SK-N-SH treated with all-trans-retinoic acid at 6 μM for 48 hours (cell line): ENCODE data around the gene DNAAF8.

ENCODE experiments used
- ATAC-seq: fragments of 200-7000 bp; cut with Tn5 transposase; 3 replicates; pipeline ENCODE4 v1.9.1; 2020; ENCODE audit warnings: mild to moderate bottlenecking, moderate library complexity
- ARNTL ChIP-seq: fragments of 450-650 bp; formaldehyde crosslinking; IDR thresholded peaks from 2 replicates; pipeline ENCODE4 v1.5.0; 2020; ENCODE audit warnings: low read depth, mild to moderate bottlenecking, moderate library complexity, borderline replicate concordance
- BACH2 ChIP-seq: fragments of 250-450 bp; sonication (Bioruptor Pico); IDR thresholded peaks from 2 replicates; pipeline ENCODE4 v1.9.0; 2021; ENCODE audit warnings: mild to moderate bottlenecking, borderline replicate concordance
- CREB5 ChIP-seq: fragments of 250-450 bp; sonication (Bioruptor Pico); IDR thresholded peaks from 2 replicates; pipeline ENCODE4 v1.5.1; 2020; ENCODE audit warnings: low read depth, mild to moderate bottlenecking, moderate library complexity
- CSDC2 ChIP-seq: fragments of 250-450 bp; sonication (Bioruptor Pico); IDR thresholded peaks from 2 replicates; pipeline ENCODE4 v1.5.0; 2020; ENCODE audit warnings: mild to moderate bottlenecking, moderate library complexity
- CSRNP3 ChIP-seq: fragments of 250-450 bp; sonication (Bioruptor Pico); IDR thresholded peaks from 2 replicates; pipeline ENCODE4 v1.5.1; 2021; ENCODE audit warnings: mild to moderate bottlenecking, moderate library complexity
- ESRRG ChIP-seq: fragments of 250-450 bp; sonication (Bioruptor Pico); IDR thresholded peaks from 2 replicates; pipeline ENCODE4 v1.6.1; 2021; ENCODE audit warnings: mild to moderate bottlenecking
- GLIS3 ChIP-seq: fragments of 250-450 bp; sonication (Bioruptor Pico); IDR thresholded peaks from 2 replicates; pipeline ENCODE4 v1.5.0; 2020; ENCODE audit warnings: mild to moderate bottlenecking, moderate library complexity
- ISL1 ChIP-seq: fragments of 250-450 bp; sonication (Bioruptor Pico); IDR thresholded peaks from 2 replicates; pipeline ENCODE4 v2.1.2; 2022; ENCODE audit warnings: mild to moderate bottlenecking, moderate library complexity
- PATZ1 ChIP-seq: fragments of 250-450 bp; sonication (Bioruptor Pico); IDR thresholded peaks from 2 replicates; pipeline ENCODE4 v1.8.0; 2020; ENCODE audit warnings: mild to moderate bottlenecking, moderate library complexity, borderline replicate concordance
- POU6F1 ChIP-seq: fragments of 250-450 bp; sonication (Bioruptor Pico); IDR thresholded peaks from 2 replicates; pipeline ENCODE4 v1.8.0; 2021; ENCODE audit warnings: low read depth, mild to moderate bottlenecking, moderate library complexity, borderline replicate concordance
- PPARA ChIP-seq: fragments of 250-450 bp; sonication (Bioruptor Pico); IDR thresholded peaks from 2 replicates; pipeline ENCODE4 v1.5.0; 2020; ENCODE audit warnings: mild to moderate bottlenecking, borderline replicate concordance
- RARB ChIP-seq: fragments of 250-450 bp; sonication (Bioruptor Pico); IDR thresholded peaks from 2 replicates; pipeline ENCODE4 v1.8.0; 2021; ENCODE audit warnings: mild to moderate bottlenecking, moderate library complexity
- SNAI2 ChIP-seq: fragments of 250-450 bp; sonication (Bioruptor Pico); IDR thresholded peaks from 2 replicates; pipeline ENCODE4 v1.5.0; 2020; ENCODE audit warnings: mild to moderate bottlenecking, moderate library complexity
- TCF4 ChIP-seq: fragments of 250-450 bp; sonication (Bioruptor Pico); IDR thresholded peaks from 2 replicates; pipeline ENCODE4 v1.8.0; 2021; ENCODE audit warnings: mild to moderate bottlenecking, moderate library complexity, borderline replicate concordance
- TOX ChIP-seq: fragments of 250-450 bp; sonication (Bioruptor Pico); IDR thresholded peaks from 2 replicates; pipeline ENCODE4 v1.8.0; 2021; ENCODE audit warnings: mild to moderate bottlenecking, moderate library complexity, borderline replicate concordance
- ZC3H10 ChIP-seq: fragments of 250-450 bp; sonication (Bioruptor Pico); IDR thresholded peaks from 2 replicates; pipeline ENCODE4 v1.5.1; 2021; ENCODE audit warnings: mild to moderate bottlenecking, moderate library complexity
- ZFP3 ChIP-seq: fragments of 250-450 bp; sonication (Bioruptor Pico); IDR thresholded peaks from 2 replicates; pipeline ENCODE4 v1.5.0; 2020; ENCODE audit warnings: mild to moderate bottlenecking, moderate library complexity
- ZFP30 ChIP-seq: fragments of 450-650 bp; formaldehyde crosslinking; IDR thresholded peaks from 2 replicates; pipeline ENCODE4 v1.5.0; 2022; ENCODE audit warnings: mild to moderate bottlenecking, moderate library complexity
- ZNF565 ChIP-seq: fragments of 450-650 bp; formaldehyde crosslinking; conservative IDR thresholded peaks from 2 replicates; pipeline ENCODE4 v1.5.0; 2020; ENCODE audit warnings: low read depth, mild to moderate bottlenecking, moderate library complexity
- ZNF70 ChIP-seq: fragments of 450-650 bp; formaldehyde crosslinking; IDR thresholded peaks from 2 replicates; pipeline ENCODE4 v1.5.0; 2020; ENCODE audit warnings: mild to moderate bottlenecking, moderate library complexity
- ZNF8 ChIP-seq: fragments of 450-650 bp; formaldehyde crosslinking; IDR thresholded peaks from 2 replicates; pipeline ENCODE4 v1.5.0; 2020; ENCODE audit warnings: mild to moderate bottlenecking, moderate library complexity

The DNAAF8 gene

GRCh38 chr16:4746215-4746614, 11.9 kb downstream of the DNAAF8 start:
- ATAC-seq: peak; percentile 9; the same call in 1 of the 3 replicates
- TF ChIP-seq TCF4 (CRISPR knock-in tag) (no peak), ZC3H10 (CRISPR knock-in tag) (no peak), ZNF70 (CRISPR knock-in tag) (no peak), ISL1 (CRISPR knock-in tag) (no peak), PPARA (no peak), ZNF8 (CRISPR knock-in tag) (no peak), CREB5 (CRISPR knock-in tag) (no peak)
- TF ChIP-seq, all 23 proteins: peak for 0

- ATAC-seq: no peak; the same call in 1 of the 3 replicates
- TF ChIP-seq ARNTL (CRISPR knock-in tag): no peak
- no peak for TF ChIP-seq GLIS3 (CRISPR knock-in tag)
- TF ChIP-seq TCF4 (CRISPR knock-in tag): no peak
- no peak for TF ChIP-seq ZNF565 (CRISPR knock-in tag)
- TF ChIP-seq PPARA: no peak
- TF ChIP-seq ZNF70 (CRISPR knock-in tag): no peak
- no peak for TF ChIP-seq BACH2
- TF ChIP-seq SNAI2 (CRISPR knock-in tag): no peak
- no peak for TF ChIP-seq ZFP3 (CRISPR knock-in tag)
- TF ChIP-seq ZNF8 (CRISPR knock-in tag): no peak
- TF ChIP-seq RARB (CRISPR knock-in tag): no peak
- no peak for TF ChIP-seq ISL1 (CRISPR knock-in tag)
- no peak for TF ChIP-seq ESRRG (CRISPR knock-in tag)
- TF ChIP-seq POU6F1 (CRISPR knock-in tag): no peak
- TF ChIP-seq TOX (CRISPR knock-in tag): no peak
- no peak for TF ChIP-seq PATZ1 (CRISPR knock-in tag)
- no peak for TF ChIP-seq CSDC2 (CRISPR knock-in tag)
- TF ChIP-seq ZC3H10 (CRISPR knock-in tag): no peak
- no peak for TF ChIP-seq CREB5 (CRISPR knock-in tag)
- TF ChIP-seq ZFP30: no peak
- TF ChIP-seq, all 23 proteins: peak for 0
These were observed 12.7 kb downstream of the DNAAF8 start for GRCh38 chr16:4746991-4747574.

GRCh38 chr16:4747906-4748681, 13.8 kb downstream of the DNAAF8 start:
- no peak for TF ChIP-seq GLIS3 (CRISPR knock-in tag)
- TF ChIP-seq ZNF8 (CRISPR knock-in tag): no peak
- TF ChIP-seq ESRRG (CRISPR knock-in tag): no peak
- no peak for TF ChIP-seq PPARA
- TF ChIP-seq BACH2: no peak
- TF ChIP-seq CSRNP3: no peak
- TF ChIP-seq ZC3H10 (CRISPR knock-in tag): no peak
- ATAC-seq: no peak
